D341Med (cell line): ENCODE results near the gene ADCY1.

Experiments used
- DNase-seq: peaks from one replicate; pipeline ENCODE4 v3.0.0; 2012; ENCODE audit warnings: low spot score

Gene ADCY1

GRCh38 chr7:45652630-45653029, 78.5 kb downstream of the ADCY1 start:
- peak; percentile 5 for DNase-seq

- DNase-seq = peak; percentile 5
Observed at GRCh38 chr7:45653209-45653907, 79.2 kb downstream of the ADCY1 start.

- DNase-seq = peak; percentile 6
Observed at GRCh38 chr7:45654341-45654740, 80.2 kb downstream of the ADCY1 start.

DNA sequence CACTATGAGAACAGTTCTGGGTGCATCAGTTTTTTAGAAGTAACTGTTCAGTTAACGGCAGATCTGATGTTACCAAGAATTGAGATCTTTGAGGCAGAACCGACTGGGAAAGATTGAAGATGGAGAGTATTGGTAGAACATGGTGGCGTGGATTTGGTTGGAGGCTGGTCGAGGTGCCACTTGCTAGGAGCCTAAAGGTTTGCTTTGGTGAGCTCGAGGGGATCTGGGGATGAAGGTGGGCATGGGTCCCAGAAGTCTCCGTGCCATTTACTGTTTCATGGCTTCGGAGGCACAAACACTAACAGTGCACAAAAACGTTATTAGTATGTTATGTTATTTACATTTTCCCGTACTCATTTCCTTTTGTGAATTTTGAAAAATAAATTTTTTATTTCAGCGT, 81.4 kb downstream of the ADCY1 start:
- peak; percentile 2 for DNase-seq

GRCh38 chr7:45656431-45656830, 82.3 kb downstream of the ADCY1 start:
- DNase-seq = peak; percentile 16

- DNase-seq = peak; percentile 10
Observed at GRCh38 chr7:45657136-45657889, 83.1 kb downstream of the ADCY1 start.

DNA sequence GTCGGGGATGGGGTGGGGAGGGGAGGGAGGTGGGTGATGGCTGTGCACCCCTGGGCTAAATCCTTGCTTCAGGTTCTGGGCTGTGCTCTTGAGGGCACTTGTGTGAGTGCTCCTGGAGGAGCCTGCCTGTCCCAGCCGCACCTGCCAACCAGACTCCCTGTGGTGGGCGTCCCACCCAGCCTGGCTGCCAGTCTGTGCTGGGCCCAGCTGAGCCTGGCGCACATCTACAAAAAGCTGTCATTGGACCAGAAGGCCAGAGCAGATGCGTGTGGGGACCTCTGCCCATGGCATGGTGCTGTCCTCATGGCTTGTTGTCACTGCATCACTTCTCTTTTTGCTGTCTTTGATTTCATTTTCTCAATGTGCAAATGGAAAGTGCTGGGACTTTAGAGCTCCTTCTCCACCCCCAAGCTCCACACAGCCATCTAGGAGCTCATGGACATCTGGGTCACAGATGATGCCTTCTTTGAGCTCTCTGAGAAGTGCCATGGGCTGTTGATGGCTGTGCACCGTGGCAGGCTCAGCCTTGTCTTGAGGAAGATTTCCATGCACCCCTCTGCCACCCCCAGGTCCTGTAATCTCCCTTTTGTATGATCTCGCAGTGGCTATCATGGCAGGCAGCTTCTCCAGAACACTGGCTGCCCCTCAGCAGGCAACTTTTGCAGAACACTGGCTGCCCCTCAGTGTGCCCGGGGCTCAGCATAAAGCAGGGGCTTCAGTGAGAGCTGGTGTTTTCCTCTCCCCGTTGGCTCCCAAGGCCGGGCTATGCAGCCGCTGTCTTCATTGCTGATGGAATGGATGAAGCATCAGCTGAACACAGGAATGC, 83.9 kb downstream of the ADCY1 start:
- DNase-seq = peak; percentile 12

DNA sequence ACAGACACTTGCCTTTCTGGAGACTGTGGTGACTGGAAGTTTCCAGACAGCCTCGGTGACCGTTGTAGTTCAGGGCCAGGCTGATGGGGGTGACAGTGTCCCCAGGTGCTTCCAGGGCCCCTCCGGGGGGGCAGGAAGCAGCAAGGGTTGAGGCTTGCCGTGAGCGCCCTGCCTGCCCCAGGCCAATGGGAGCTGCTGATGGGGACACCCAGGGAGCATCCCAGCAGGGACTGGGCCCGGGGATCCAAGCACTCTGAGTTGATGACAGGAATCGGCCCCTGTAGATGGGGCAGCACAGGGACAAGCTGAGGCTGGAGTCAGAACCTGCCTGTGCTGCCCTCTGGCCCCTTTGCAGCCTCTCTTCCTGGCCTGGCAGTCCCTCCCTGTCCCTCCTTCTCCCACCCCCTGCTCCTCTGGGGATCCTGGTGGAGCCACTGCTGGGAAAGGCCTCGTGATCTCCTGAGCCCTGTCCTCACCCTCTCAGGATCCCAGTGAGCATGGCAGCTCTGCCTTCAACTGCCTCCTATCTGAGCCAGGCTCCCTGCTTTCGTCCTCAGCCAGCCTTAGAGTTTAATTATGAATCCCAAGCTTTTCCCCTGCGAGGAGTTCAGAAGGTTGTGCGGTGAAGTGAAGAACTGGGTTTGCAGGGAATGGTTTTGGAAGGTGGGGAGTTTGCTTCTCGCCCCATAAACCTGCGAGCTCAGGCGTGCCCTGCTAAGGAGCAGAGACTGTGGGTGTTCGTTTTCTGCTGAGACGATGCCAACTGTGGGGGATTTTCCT, 84.7 kb downstream of the ADCY1 start:
- peak; percentile 18 for DNase-seq

DNA sequence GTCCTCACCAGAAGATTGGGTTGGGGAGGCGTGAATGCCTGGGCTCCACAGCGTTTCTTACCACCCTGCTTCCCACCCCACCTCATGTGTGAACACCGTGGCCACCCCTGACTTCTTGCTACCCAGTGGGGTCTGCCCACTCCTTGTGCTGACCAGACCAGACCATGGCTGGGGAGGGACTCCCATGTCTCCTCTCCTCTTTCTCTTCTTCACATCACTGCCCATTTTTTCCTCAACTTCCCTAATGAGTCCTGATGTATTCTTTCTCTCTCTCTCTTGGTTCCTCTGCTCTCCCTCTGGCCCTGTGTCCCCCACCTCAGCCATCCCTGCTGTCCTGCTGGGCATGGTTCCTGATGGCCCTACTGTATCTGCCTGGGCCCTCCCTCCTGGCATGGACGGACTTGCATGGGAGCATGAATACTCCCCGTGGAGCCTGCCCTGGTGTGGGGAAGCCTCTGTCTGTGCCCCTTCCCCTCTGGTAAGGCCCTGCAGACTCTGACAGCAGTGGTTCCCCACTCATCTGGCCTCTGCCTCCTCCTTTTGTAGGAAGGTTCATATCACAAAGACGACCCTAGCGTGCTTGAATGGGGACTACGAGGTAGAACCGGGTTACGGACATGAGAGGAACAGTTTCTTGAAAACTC, 85.5 kb downstream of the ADCY1 start:
- peak; percentile 7 for DNase-seq

- DNase-seq = peak; percentile 8
Observed at GRCh38 chr7:45660201-45660900, 86.2 kb downstream of the ADCY1 start.

GRCh38 chr7:45660901-45661211, 86.7 kb downstream of the ADCY1 start:
- DNase-seq = peak; percentile 3

GRCh38 chr7:45661302-45661995, 87.3 kb downstream of the ADCY1 start:
- DNase-seq = peak; percentile 3

GRCh38 chr7:45662018-45662417, 87.8 kb downstream of the ADCY1 start:
- peak; percentile 7 for DNase-seq

- DNase-seq = peak; percentile 11
Observed at GRCh38 chr7:45662540-45663166, 88.5 kb downstream of the ADCY1 start.

- peak; percentile 53 for DNase-seq
Observed at GRCh38 chr7:45663167-45663921, 89.2 kb downstream of the ADCY1 start.

- DNase-seq = no peak
Observed at GRCh38 chr7:45663965-45664633, 89.9 kb downstream of the ADCY1 start.

GRCh38 chr7:45665172-45665571, 91.0 kb downstream of the ADCY1 start:
- DNase-seq = no peak

- no peak for DNase-seq
Observed at GRCh38 chr7:45670227-45670626, 96.1 kb downstream of the ADCY1 start.
